MM.1S (cell line): ENCODE data around the gene KMT2E.

Experiments
- DNase-seq: peaks from one replicate; pipeline ENCODE4 v3.0.0-alpha.2; 2015
- H2AFZ ChIP-seq: fragments of 300-600 bp; sonication (generic); 2 replicates; pipeline ENCODE4 v1.6.0; 2016; ENCODE audit warnings: antibody characterized with exemption, low read length
- H3F3A ChIP-seq: fragments of 300-600 bp; sonication (generic); 2 replicates; pipeline ENCODE4 v1.6.1; 2016; ENCODE audit warnings: mild to moderate bottlenecking, antibody characterized with exemption, low read length, moderate library complexity, mixed read lengths; ENCODE audit not compliant: insufficient read depth
- H3K27ac ChIP-seq: fragments of 300-600 bp; sonication (generic); 2 replicates; pipeline ENCODE4 v1.5.1; 2016; ENCODE audit warnings: mild to moderate bottlenecking, low read length
- H3K27me3 ChIP-seq: fragments of 300-600 bp; sonication (generic); replicated peaks from 2 replicates; pipeline ENCODE4 v1.6.0; 2016; ENCODE audit warnings: low read length; ENCODE audit not compliant: insufficient read depth
- H3K36me3 ChIP-seq: fragments of 300-600 bp; sonication (generic); replicated peaks from 2 replicates; pipeline ENCODE4 v1.6.1; 2016; ENCODE audit warnings: mild to moderate bottlenecking, low read length, mixed read lengths; ENCODE audit not compliant: insufficient read depth
- H3K4me1 ChIP-seq: fragments of 300-600 bp; sonication (generic); 2 replicates; pipeline ENCODE4 v1.6.1; 2016; ENCODE audit warnings: low read length, mixed read lengths
- H3K4me2 ChIP-seq: fragments of 300-600 bp; sonication (generic); 2 replicates; pipeline ENCODE4 v1.6.0; 2016; ENCODE audit warnings: low read depth, low read length
- H3K4me3 ChIP-seq: fragments of 300-600 bp; sonication (generic); 2 replicates; pipeline ENCODE4 v1.5.1; 2016; ENCODE audit warnings: low read length, mixed read lengths
- H3K79me2 ChIP-seq: fragments of 300-600 bp; sonication (generic); 2 replicates; pipeline ENCODE4 v1.6.1; 2016; ENCODE audit warnings: mixed run types, low read length, mixed read lengths
- H3K9ac ChIP-seq: fragments of 300-600 bp; sonication (generic); 2 replicates; pipeline ENCODE4 v1.6.1; 2016; ENCODE audit warnings: low read length, mixed read lengths
- H3K9me2 ChIP-seq: fragments of 300-600 bp; sonication (generic); replicated peaks from 2 replicates; pipeline ENCODE4 v1.6.1; 2016; ENCODE audit warnings: mild to moderate bottlenecking, low read length, mixed read lengths; ENCODE audit not compliant: insufficient read depth
- H3K9me3 ChIP-seq: fragments of 300-600 bp; sonication (generic); replicated peaks from 2 replicates; pipeline ENCODE4 v1.6.1; 2016; ENCODE audit warnings: mild to moderate bottlenecking, low read length, mixed read lengths; ENCODE audit not compliant: insufficient read depth
- H4K20me1 ChIP-seq: fragments of 300-600 bp; sonication (generic); 2 replicates; pipeline ENCODE4 v1.6.1; 2016; ENCODE audit warnings: mild to moderate bottlenecking, low read length, moderate library complexity, mixed read lengths; ENCODE audit not compliant: insufficient read depth
- EZH2 ChIP-seq: fragments of 300-600 bp; sonication (generic); optimal IDR thresholded peaks from 2 replicates; pipeline ENCODE3; 2017; ENCODE audit warnings: low read depth, mild to moderate bottlenecking, antibody characterized with exemption, low read length, mixed read lengths
- EZH2phosphoT487 ChIP-seq: fragments of 300-600 bp; sonication (generic); IDR thresholded peaks from 2 replicates; pipeline ENCODE4 v1.6.1; 2018; ENCODE audit warnings: antibody characterized with exemption, low read length
- TF ChIP-seq, protein P1 (sequence below): fragments of 300-600 bp; sonication (generic); IDR thresholded peaks from 2 replicates; pipeline ENCODE4 v1.5.1; 2016; ENCODE audit warnings: antibody characterized with exemption, low read length, mixed read lengths

KMT2E gene

DNA sequence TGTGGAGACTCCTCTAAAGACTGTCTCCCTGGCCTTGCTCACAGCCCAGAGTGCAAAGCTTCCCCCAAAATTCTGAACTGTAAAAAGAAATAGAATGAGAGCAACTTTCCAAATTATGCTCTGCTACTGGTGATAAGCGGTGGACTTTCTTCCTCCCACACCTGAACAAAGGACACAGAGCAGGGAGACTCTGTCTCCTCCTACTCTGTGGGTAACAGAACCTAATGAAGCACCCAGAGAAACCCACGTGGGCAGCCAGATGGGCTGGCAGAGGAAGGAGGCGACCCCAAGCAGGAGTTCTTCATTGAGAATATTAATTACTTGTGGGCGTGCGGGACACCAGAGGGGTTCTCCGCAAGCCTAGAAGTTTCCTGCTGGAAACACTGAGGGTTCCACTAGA lies 139.5 kb downstream of the KMT2E start:
- Histone ChIP-seq H3K79me2 (0 out of 2 replicates have a peak, but pooled peaks cover 4% of the 10 kb centered on the region), H3K27ac (no peak overlapping the region), H3F3A (no peaks in the 10 kb centered on the region), H3K4me3 (no peak overlapping the region), H3K9ac (no peak overlapping the region), H3K9me2 (no peaks in the 10 kb centered on the region), H3K4me2 (no peak overlapping the region), H2AFZ (no peak overlapping the region), H3K9me3 (no peaks in the 10 kb centered on the region), H3K36me3 (no peaks in the 10 kb centered on the region), H4K20me1 (no peaks in the 10 kb centered on the region), H3K27me3 (no peaks in the 10 kb centered on the region), H3K4me1 (no peaks in the 10 kb centered on the region)
- TF ChIP-seq EZH2phosphoT487 = no peak
- TF ChIP-seq, protein P1, sequence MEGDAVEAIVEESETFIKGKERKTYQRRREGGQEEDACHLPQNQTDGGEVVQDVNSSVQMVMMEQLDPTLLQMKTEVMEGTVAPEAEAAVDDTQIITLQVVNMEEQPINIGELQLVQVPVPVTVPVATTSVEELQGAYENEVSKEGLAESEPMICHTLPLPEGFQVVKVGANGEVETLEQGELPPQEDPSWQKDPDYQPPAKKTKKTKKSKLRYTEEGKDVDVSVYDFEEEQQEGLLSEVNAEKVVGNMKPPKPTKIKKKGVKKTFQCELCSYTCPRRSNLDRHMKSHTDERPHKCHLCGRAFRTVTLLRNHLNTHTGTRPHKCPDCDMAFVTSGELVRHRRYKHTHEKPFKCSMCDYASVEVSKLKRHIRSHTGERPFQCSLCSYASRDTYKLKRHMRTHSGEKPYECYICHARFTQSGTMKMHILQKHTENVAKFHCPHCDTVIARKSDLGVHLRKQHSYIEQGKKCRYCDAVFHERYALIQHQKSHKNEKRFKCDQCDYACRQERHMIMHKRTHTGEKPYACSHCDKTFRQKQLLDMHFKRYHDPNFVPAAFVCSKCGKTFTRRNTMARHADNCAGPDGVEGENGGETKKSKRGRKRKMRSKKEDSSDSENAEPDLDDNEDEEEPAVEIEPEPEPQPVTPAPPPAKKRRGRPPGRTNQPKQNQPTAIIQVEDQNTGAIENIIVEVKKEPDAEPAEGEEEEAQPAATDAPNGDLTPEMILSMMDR = no peak
- no peak for TF ChIP-seq EZH2
- DNase-seq = no peak

DNA sequence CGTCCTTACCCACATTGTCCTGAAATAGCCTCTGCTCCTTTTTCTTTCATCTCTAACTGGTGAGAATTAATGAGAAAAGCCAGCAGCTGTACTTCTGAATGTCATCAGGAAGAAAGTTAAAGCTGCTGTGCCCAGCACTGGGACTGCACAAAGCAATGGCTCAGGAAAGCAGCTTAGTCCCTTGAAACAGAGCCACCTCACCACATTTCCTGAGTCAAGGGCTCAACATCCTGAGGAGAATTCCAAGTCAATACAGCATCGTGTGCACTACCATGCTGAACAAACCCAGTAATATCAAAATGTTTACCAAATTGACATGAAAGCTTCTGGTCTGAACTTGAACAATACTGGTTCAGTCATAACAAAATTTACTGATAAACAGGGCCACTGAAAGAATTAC lies 140.1 kb downstream of the KMT2E start:
- TF ChIP-seq EZH2phosphoT487 = no peak
- TF ChIP-seq, protein P1 = no peak
- TF ChIP-seq EZH2 = no peak
- Histone ChIP-seq H3K4me2 (no peak overlapping the region), H3K27ac (no peak overlapping the region), H3K9me2 (no peaks in the 10 kb centered on the region), H3F3A (no peaks in the 10 kb centered on the region), H3K9me3 (no peaks in the 10 kb centered on the region), H3K4me3 (no peak overlapping the region), H3K79me2 (0 out of 2 replicates have a peak, but pooled peaks cover 4% of the 10 kb centered on the region), H2AFZ (no peak overlapping the region), H3K27me3 (no peaks in the 10 kb centered on the region), H3K9ac (no peak overlapping the region), H3K36me3 (no peaks in the 10 kb centered on the region), H3K4me1 (no peaks in the 10 kb centered on the region), H4K20me1 (no peaks in the 10 kb centered on the region)
- no peak for DNase-seq

DNA sequence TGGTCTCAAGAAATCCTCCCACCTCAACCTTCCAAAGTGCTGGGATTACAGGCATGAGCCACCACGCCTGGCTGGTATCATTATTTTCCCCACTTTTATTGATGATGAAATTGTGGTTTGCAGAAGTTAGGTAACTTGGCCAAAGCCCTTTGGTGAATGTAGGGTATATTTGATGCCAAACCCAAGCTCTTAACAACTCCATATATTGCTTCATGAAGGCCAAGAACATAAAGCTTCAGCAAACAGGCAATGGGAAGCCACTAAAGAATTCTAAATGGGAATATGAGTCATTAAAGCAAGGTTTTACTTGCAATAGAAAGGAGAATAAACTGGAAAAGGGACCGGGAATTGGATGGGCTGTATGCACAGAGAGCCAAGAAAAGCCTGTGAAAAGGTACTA lies 142.7 kb downstream of the KMT2E start:
- H3K9ac ChIP-seq = no peak overlapping the region
- no peaks in the 10 kb centered on the region for H3K27me3 ChIP-seq
- H3K27ac ChIP-seq = no peak overlapping the region
- peaks cover 7% of the 10 kb centered on the region; the same call in 1 of the 2 replicates for H3K79me2 ChIP-seq
- H3K9me3 ChIP-seq = no peaks in the 10 kb centered on the region
- no peaks in the 10 kb centered on the region for H3K9me2 ChIP-seq
- no peak for DNase-seq
- H2AFZ ChIP-seq = no peak overlapping the region
- no peaks in the 10 kb centered on the region for H4K20me1 ChIP-seq
- no peak overlapping the region for H3K4me3 ChIP-seq
- H3K4me1 ChIP-seq = no peaks in the 10 kb centered on the region
- H3K4me2 ChIP-seq = no peak overlapping the region
- TF ChIP-seq EZH2 = no peak
- TF ChIP-seq, protein P1 = no peak
- TF ChIP-seq EZH2phosphoT487 = no peak
- H3K36me3 ChIP-seq = peaks cover 7% of the 10 kb centered on the region; the same call in 1 of the 2 replicates
- H3F3A ChIP-seq = no peaks in the 10 kb centered on the region
